ENCODE data around the gene YBX3.

DNA sequence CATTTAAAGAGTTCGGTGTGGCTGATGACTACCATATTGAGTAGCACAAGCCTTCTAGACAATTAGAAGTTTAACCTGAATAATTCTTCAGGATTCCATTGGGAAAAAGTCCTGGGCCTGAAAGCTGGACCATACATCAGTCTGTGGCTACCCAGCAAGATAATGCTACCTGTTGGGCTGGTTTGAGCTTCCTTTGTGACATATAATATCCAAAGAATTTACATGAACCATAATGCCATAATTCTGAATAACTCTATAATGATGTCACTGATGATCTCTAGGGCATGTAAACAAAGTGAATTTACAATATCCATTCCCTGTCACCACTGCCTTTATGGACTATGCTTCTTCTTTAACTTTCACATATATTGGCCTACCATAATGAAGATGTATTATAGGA, 3.8 kb upstream of the YBX3 start:
- TF ChIP-seq GATA3 (IDR thresholded peaks at IDR 0.05; ENCODE audit: low read depth, low read length), result no peak
- TF ChIP-seq GATA2 (IDR thresholded peaks at IDR 0.05; ENCODE audit: low read depth, low read length), result no peak
